GM18858 (cell line): ENCODE data around the gene VENTX.

ENCODE experiments used
- ATAC-seq: cut with Tn5 transposase; IDR thresholded peaks from one replicate; pipeline ENCODE4 v1.9.1; 2021; ENCODE audit not compliant: unreplicated experiment

Gene VENTX

GRCh38 chr10:133237588-133238465 is at the start of gene VENTX:
Gene VENTX (plus strand): TSS chr10:133237855. CDS start chr10:133237915, 60 bp downstream.
- no peak for ATAC-seq

- ATAC-seq: no peak
These were observed 49.6 kb upstream of the VENTX start for GRCh38 chr10:133187906-133188681.

- ATAC-seq: no peak
These were observed 48.4 kb upstream of the VENTX start for GRCh38 chr10:133189256-133189655.

- no peak for ATAC-seq
These were observed 47.9 kb upstream of the VENTX start for GRCh38 chr10:133189726-133190125.

GRCh38 chr10:133190225-133190624 is 47.4 kb upstream of the VENTX start:
- ATAC-seq: no peak

- no peak for ATAC-seq
These were observed 46.0 kb upstream of the VENTX start for GRCh38 chr10:133191651-133192050.

GRCh38 chr10:133194151-133194550 is 43.5 kb upstream of the VENTX start:
- no peak for ATAC-seq

- no peak for ATAC-seq
These were observed 42.6 kb upstream of the VENTX start for GRCh38 chr10:133195096-133195495.

- no peak for ATAC-seq
These were observed 42.0 kb upstream of the VENTX start for GRCh38 chr10:133195611-133196010.

- no peak for ATAC-seq
These were observed 41.3 kb upstream of the VENTX start for GRCh38 chr10:133196221-133196915.

GRCh38 chr10:133196936-133197758 is 40.5 kb upstream of the VENTX start:
- no peak for ATAC-seq

- ATAC-seq: no peak
These were observed 39.9 kb upstream of the VENTX start for GRCh38 chr10:133197786-133198185.

GRCh38 chr10:133198206-133198605 is 39.4 kb upstream of the VENTX start:
- ATAC-seq: no peak

GRCh38 chr10:133198621-133199487 is 38.8 kb upstream of the VENTX start:
- ATAC-seq: no peak

- no peak for ATAC-seq
These were observed 38.2 kb upstream of the VENTX start for GRCh38 chr10:133199488-133199885.

- no peak for ATAC-seq
These were observed 37.6 kb upstream of the VENTX start for GRCh38 chr10:133199992-133200611.

- no peak for ATAC-seq
These were observed 37.0 kb upstream of the VENTX start for GRCh38 chr10:133200621-133201031.

GRCh38 chr10:133201151-133201947 is 36.3 kb upstream of the VENTX start:
- ATAC-seq: no peak
